NCI-H2171 (cell line): Measurements from ENCODE around the gene LSS.
A peak's percentile ranks its signal among the peaks of the same experiment; 100 is the strongest.
"Not testable (repeated sequence)": the region's sequence is repeated elsewhere in the genome, so short reads cannot be mapped to it uniquely, and the experiment has no call there.

Experiments used
- DNase-seq: peaks from one replicate; lab custom pipeline; 2025; lab: John Stamatoyannopoulos, UW

LSS gene

DNA sequence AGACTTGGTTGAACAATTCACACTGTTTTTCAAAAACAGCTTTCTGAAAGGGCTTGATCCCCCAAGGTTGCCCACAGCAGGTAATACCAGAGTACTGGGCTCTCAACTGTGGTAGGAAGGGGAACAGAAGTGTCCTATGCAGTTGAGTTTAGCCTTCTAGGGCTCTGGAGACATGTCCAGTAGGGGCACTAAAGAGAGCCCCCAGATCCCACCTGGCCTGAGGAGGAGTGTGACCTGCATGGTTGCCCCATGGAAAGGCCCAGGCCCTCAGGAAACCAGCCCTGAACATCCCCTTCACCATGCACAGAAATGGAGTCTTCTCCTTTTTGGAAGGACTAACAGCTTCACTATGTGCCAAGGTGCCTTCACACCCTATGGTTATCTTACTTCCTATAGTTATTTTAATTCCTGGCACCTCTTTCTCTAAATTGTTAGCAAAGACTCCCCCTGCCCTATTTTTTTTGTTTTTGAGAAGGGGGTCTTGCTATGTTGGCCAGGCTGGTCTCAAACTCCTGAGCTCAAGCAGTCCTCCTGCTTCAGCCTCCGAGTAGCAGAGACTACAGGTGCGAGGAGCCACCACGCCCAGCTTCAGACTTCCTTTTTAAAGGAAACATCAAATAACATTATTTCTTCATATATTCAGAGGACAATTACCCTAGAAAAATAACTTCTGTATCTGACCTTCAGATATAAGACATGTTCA is 16.8 kb upstream of the LSS start:
- DNase-seq = no peak

DNA sequence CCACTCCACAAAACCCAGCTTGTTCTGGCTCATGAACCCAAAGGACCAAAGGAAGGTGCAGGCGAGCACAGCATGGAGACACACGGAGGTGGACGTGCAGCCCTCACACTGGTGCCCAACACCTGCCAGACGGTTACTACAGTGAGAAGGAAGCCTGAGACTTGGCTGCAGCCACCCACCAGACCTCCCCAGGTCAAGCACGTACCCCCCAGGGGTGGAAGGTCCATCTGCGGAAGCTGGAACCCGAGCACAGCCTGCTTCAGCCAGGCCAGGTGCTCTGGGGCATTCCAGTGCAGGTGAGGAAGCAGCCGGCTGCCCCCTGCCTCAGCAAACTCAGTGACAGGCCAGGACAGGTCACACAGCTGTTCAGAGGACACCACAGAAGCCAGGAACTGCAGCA is 16.0 kb upstream of the LSS start:
- DNase-seq = no peak

DNA sequence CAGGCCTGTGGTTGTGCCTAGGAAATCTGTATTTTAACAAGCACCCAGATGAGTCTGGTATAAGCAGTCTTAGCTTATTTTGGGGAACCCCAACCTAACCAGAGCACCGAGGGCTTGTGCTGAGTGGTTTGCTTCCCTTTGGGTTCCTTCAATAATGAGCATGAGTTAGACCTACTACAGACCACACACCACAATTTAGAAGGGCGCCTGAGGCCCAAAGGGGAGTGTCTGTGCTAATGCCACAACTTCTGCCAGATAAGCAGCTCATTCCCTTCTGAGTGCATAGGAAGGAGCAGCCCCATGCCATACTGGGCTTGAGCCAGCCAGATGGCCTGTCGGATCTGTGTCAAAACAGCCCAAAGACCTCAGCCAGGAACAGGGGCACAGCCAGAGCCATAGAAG is 15.4 kb upstream of the LSS start:
- no peak for DNase-seq

DNA sequence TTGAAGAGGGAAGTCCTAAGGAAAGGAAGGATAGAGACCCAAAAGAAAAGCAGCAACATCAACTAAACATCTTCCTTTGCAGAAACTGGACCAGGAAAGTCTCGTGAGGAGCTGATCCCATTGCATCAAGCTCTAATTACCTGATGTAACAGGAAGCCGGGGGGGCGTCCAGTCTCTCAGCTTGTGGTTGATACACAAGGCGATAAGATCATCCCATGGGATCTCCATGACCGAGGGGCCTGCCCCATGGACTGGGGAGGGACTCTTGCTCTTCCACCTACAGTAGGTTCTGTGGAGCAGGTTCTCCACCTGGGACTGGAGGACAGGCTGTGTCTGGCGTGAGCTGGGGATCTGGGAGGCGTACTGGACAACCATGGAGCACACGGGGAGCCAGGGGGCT is 14.8 kb upstream of the LSS start:
- no peak for DNase-seq

DNA sequence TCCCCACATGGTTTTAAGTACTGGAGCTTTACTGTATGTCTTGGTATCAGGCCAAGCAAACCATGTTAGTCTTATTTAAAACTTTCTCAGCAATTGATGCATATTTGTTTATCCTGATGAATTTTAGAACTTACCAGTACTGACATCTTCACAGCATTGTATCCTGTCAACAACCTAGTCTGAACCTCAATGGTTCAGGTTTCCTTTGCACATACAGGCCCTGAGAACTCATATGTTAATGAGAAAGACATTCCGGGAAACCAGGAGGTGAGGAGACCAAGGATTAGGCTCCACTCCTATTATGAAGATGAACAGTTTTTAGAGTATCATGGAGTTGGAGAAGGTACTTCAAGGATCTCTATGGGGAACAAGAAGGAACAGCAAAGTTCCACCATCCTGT is 13.0 kb upstream of the LSS start:
- not testable (repeated sequence) for DNase-seq

DNA sequence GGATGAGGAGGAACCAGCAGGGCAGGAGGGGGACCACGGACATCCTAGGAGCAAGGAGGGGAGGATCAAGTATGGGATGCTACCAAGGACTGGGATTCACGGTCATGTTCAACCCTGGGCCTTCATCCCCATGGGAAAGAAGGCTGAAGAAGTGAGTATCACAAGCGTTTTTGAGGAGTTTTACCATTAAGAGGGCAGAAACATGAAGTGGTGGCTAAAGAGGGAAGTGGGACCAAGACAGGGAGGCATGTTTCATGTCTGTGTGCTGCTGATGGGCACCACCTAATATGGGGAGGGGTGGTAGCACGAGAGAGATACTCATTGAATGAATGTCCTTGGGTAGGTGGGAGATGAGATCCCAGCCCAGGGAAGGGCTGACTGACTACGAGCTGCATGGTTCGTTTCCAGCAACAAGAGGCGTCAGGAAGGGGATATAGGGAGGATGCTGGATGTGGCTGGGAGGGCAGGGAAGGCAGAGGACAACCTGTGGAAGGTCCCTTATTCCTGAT is 11.3 kb upstream of the LSS start:
- no peak for DNase-seq

DNA sequence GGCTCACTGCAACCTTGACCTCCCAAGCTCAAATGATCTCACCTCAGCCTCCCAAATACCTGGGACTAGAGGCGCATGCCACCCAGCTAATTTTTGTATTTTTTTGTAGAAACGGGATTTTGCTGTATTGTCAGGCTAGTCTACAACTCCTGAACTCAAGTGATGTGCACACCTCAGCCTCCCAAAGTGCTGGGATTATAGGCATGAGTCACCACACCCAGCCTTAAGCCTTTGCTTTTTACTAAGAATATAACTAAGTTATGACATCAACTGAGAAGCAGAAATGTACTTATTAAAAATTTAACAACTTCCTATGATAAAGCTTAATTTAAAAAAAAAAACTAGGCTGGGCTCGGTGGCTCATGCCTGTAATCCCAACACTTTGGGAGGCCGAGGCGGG is 8.9 kb upstream of the LSS start:
- DNase-seq = no peak

DNA sequence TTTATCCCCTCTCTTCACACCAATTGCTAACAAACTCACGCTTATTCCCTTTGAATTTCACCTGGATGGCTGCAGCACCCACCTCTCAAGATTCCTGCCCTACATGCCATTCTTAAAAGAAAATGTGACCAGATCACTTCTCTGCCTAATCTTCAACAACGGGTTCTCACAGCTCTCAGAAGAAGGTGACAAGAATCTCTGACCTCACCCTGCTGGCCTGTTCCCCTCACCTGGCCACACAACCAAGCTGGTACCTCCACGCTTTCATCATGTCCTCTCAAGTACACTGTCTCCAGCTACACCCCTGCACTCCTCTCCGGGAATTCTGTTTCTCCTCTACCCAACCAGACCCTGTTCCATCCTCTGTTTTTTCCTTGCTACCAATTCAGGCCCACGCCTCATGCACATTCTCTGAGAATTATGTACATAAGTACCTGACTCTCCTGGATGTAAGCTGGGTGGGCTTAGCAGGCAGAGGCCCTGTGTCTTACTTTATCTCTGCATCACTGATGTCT is 5.9 kb upstream of the LSS start:
- DNase-seq = no peak

DNA sequence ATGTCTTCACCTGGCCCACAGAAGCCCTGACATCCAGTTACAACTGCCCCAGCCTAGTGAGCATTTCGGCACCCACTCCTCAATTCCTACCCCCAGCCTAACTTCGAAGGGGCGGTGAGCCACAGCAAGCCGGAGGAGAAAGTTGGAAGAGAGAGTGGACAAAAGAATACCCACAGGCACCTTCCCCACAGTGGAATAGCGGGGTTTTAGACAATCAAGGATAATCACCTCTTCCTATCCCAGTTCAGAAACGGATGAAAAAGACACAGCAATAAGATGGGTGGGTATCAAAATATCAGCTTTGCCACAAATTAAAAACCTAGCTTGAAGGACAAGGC is 1.3 kb upstream of the LSS start:
- DNase-seq = no peak

DNA sequence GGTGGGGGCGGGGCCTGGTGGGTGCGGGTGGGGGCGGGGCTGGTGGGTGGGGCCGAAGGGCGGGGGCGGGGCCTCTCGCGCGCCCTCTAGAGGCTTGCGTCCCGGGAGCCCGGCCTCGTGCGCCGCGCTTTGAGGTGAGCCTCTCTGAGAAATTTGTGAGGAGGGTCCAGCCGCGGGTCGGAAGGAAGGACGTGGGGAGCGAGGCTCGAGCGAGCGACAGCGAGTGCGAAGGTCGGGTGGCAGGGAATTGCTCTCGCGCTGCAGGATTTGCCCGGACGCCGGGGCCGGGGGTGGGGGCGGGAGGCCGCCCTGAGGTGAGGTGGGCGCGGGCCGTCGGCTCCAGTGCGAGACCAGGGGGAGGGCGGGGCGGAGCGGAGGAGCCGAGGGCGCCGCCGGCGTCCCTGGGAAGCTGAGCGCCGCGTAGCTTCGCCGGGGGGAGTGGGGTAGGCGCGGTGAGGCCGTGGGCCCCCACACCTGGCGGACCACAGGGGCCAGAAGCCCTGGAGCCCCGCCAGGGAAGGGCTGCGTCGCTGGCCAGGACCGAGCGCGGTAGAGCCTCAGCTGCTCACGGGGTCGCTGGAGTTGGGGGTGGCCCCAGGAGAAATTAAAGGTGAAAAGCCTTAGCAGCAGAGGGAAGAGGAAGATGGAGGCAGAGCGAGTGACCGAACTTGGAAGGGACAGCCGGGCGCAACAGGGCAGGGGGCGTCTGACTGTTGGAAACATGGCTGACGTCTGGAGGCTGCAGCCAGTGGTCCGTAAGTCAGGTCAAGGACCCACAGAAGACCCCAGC is 754 bp upstream of the LSS start:
- peak; percentile 50 for DNase-seq

DNA sequence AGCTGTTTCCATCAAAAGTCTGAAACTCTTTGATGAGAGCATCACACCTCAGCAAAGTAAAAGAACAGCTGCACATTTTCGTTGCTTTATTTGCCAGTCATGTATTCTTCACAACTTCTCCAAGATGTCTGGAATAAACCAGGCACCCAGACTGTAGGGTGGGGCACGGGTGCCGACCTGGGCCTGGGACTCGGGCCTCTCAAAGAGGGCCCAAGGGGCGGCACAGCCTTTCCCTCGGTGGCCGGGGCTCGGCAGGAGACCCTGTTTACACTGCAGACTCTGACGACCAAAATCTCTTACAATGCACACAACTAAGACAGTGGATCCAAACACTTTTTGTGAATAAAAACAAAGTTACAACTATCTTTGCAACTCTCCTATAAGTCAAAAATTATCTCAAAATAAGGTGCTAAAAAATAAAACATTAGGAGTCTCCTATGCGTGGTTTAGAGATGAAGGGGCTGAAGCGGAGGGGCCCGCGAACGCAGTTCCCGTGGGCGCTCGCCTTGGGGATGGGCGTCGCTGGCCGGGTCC is 696 bp downstream of the LSS start:
- DNase-seq = no peak

DNA sequence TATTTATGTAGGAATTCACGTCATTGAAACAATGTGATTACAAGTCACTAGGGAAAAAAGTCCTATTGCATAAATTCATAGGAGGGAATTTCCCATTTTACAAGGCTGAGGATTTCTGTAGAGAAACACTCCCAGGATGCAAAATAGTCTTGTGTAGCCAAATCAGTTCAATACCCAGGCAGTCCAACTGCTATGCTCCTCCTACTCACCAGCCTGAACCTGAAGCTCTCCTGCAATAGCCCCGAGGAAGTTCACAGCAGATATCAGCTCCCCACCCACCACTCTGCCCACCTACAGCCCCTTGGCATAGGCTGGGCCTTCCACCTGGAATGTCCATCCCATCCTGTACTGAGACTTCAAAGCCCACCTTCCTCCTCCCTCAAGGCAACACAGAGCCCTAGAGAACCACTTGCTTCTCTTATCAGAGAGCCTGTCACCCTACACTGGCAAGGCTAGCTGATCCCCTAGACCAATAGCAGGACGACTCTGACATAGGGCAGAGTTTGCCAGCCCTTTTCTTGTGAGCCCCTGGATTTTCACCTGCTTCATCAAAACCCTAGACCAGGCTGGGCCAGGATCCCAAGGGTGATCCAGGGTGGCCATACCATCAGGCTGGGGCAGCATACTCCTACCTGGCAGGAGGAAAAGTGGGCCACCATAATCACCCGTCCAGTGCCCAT is 1.5 kb downstream of the LSS start:
- no peak for DNase-seq

DNA sequence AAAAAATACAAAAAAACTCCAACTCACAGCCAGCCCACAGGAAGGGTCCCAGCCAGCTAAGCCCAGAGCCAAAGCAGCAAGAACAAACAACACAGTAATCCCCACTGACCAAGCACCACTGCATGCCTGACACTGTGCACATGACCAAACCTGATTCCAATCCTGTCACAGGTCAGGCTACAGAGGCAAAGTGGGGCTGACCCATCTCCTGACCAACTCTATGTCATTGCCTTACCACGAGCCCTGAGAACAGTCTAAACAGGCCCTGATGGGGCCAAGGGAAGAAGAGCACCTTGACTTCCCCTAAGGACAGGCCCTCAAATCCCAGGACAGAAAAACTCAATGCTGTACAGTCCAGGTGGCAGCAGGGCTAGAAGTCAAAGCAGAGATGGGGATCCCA is 2.4 kb downstream of the LSS start:
- no peak for DNase-seq

DNA sequence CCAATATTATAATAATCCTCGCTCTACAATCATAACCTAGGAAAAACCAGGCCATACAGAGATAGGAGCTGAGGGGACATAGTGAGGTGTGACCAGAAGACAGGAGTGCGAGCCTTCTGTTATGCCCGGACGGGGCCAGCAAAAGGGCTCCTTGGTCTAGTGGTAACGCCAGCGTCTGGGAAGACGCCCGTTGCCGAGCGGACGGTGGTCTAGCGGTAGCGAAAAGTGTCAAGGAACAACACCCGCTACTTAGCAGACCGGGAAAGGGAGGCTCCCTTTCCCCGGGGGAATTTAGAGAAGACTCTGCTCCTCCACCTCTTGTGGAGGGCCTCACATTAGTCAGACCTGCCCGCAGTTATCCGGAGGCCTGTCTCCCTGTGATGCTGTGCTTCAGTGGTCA is 4.9 kb downstream of the LSS start:
- not testable (repeated sequence) for DNase-seq

DNA sequence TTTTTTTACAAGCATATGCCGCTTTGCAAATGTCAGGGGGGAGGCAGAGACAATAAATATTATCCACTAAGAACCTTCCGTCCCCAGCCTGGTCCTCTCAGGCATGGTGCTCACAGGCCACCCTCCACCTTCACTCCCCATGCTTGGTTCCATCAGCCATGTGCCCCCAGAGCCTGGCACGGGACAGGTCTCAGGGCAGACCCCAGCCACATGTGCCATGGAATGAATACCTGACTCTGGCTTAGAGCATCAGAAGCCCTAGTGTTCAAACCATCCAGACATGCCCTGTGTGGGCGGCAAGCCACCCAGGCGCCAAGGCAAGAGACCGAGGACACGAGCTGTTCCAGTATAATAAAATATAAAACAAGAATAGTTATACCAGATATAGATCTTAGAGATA is 5.4 kb downstream of the LSS start:
- DNase-seq = no peak

DNA sequence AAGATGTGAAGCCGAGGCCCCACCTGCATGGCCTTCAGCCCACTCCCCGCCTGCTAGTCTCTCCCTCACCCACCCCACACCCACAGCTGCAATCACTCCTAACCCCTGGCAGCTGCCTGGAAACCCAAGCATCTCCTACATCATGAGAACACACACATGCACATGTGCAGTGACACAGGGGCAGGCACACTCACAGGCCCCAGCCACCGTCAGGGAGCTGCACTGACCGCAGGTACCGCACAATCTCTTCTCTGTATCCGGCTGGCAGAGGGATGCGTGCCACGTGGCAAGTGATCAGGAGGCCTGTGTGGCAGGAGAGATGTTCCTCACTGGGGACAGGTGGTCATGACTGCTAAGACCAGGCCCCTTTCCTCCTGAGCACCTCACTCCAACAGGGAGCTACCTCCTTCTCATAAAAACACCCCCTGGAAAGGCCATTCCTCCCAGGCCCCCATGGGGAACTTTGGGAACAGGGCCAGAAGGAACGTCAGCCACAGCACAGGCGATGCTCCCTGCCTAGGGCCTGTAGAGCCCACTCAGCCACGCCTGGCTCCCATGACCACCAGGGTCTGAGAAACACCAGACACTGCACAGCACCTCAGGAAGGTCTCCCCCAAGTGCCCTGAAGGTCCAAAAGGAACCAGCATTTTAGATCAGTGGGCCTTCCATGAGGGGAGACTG is 6.0 kb downstream of the LSS start:
- DNase-seq = no peak

DNA sequence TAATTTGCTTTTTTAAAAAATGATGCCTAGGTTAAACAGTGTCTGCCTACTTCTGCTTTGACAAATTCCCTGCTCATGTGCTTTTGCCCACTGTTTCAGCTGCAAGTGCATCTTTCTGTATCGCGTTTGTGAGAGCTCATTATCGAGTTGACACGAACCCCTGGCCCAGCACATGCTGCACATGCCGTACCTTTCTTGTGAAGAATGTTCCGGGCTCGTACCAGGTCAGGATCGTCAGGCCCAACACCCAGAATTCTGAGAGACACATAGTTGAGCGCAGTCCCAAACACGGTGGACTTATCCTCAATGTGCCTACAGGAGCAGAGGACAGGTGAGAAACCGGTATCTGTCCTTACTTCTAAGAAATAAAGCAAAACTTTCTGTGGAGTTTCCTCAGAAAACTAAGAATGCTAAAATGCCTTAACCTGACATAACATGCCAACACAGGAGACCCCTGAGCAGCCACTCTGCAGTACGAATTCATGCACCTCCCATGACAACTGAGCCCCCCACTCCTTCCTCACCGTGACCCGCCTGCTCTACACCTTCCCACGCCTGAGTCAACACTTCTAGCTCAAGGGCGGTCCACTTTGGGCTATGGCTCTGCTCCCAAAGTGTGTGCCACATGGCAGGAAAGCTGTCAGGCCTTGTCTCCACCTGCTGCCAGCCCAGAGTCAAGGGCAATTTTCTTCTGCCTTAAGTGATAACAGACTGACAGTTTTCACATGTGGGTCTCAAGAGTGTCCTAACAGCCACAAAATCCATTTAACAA is 6.7 kb downstream of the LSS start:
- no peak for DNase-seq

DNA sequence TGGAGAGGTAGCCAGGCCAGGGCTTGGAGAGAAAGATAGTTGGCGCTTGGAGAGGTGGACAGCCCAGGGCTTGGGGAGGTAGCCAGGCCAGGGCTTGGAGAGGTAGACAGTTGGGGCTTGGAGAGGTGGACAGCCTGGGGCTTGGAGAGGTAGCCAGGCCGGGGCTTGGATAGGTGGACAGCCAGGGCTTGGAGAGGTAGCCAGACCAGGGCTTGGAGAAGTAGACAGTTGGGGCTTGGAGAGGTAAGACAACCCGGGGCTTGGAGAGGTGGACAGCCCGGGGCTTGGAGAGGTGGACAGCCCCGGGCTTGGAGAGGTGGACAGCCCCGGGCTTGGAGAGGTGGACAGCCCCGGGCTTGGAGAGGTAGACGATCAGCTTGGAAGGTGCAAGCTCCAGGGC is 7.7 kb downstream of the LSS start:
- no peak for DNase-seq

DNA sequence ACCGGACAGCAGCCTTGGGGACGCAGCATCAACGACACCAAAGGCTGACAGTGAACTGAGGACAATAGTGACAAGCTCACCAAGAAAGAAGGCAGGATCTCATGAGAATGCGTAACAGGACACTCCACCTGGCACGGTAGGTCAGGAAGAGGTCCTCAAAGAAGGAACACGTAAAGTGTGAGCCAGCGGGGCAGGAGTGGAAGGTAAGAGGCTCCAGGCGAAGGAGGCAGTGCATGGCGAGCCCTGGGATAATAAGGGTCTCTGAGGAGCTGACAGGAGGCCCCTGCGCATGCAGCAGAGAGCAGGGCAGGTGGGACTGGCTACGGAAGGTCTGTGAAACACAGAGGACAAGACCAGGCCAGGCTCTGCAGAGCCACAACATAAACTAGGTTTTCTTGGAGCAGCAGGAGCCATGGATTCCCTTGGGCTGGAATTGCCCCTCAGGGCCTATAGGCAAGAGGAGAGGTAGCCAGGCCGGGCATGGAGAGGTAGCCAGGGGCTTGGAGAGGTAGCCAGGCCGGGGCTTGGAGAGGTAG is 8.2 kb downstream of the LSS start:
- no peak for DNase-seq

DNA sequence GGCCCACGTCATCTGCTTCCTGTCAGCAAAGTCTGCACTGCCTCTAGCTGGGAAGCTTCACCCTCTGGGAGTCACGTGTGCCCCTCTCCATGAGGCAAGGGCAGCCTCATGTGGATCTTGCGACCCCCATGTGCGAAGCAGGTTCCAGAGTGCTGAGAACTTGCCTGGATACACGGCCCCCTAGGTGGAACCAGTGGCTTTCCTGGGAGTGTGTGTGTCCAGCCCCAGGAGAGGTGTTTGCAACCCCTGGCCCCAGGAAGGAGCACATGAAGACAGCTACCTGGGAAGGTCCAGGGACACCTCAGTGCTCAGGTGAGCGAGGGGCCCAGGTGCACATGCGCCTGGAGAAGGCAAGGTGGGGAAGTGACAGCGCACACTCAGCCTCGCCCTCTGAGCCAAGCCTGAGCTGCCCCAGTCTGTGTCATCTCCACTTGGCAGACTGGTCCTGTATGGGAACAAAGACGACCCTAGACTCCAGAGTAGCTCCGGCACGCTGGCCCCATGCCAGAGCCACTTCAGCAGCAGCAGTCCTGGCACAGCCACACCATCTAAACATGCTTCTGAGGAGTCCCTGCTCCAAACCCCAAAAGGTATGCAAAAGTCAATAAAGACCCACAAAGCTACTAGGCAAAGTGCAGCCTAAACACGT is 8.9 kb downstream of the LSS start:
- no peak for DNase-seq
